GM18907 (cell line): Measurements from ENCODE around the gene TJP3.
A peak's percentile ranks its signal among the peaks of the same experiment; 100 is the strongest.
"Not testable (repeated sequence)": the region's sequence is repeated elsewhere in the genome, so short reads cannot be mapped to it uniquely, and the experiment has no call there.

Experiments used
- ATAC-seq: cut with Tn5 transposase; IDR thresholded peaks from one replicate; pipeline ENCODE4 v1.9.1; 2021; ENCODE audit warnings: mild to moderate bottlenecking, moderate library complexity; ENCODE audit not compliant: unreplicated experiment

TJP3 gene

DNA sequence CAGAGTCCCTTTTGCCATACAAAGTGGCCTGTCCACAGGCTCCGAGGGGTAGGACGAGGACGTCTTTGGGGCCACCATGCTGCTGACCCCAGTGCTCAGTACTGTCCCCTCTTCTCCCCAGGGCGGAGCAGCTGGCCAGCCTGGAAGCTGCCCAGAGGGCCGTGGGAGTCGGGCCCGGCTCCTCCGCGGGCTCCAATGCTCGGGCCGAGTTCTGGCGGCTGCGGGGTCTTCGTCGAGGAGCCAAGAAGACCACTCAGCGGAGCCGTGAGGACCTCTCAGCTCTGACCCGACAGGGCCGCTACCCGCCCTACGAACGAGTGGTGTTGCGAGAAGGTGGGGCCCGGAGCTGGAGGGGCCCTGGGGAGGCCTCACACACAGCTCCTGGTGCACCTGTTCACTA, 32.2 kb downstream of the TJP3 start:
- no peak for ATAC-seq

DNA sequence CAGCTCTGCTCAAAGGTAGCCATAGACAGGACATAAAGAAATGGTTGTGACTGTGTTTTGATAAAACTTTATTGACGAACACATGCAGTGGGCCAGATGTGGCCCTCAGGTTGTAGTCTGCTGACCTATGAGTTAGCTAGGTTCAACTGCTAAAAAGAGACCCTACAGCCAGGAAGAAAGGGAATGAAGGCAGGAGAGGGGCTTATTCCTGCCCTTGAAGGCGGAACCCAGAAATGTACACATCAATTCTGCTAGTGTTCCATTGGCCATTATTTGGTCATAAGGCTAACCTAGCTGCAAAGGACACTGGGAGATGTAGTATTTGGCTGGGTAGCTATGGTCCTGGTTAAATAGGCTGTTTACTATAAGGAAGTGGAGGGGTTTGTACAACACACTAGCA, 35.3 kb downstream of the TJP3 start:
- no peak for ATAC-seq

DNA sequence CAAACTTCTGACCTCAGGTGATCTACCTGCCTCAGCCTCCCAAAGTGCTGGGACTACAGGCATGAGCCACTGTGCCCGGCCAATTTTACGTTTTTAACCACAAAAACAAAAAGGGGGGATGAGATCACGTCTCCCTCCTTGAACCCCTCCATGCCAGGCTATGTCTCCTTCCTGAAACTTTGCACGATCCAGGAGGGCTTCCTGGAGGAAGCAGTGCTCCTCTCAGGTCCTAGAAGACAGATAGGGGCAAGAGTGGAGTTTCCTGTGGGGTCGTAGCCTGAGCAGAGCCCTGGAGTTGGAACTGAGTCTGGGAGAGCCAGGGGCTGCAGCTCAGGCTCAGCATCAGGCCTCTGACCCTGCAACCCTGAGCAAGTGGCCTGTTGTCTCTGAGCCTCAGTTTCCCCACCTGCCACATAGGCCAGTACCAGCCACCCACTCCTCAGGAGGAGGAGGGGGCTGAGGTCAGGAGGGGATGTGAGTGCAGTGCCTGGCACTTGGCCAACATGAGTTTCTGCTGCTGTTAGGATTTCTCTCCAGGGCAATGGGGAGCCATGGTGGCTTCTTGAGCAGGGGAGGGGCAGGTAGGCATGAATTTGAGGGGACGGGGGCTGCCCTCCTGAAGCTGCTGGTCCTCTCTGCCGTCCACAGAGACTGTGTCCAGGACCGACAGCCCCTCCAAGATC, 37.3 kb downstream of the TJP3 start:
- ATAC-seq, result no peak

DNA sequence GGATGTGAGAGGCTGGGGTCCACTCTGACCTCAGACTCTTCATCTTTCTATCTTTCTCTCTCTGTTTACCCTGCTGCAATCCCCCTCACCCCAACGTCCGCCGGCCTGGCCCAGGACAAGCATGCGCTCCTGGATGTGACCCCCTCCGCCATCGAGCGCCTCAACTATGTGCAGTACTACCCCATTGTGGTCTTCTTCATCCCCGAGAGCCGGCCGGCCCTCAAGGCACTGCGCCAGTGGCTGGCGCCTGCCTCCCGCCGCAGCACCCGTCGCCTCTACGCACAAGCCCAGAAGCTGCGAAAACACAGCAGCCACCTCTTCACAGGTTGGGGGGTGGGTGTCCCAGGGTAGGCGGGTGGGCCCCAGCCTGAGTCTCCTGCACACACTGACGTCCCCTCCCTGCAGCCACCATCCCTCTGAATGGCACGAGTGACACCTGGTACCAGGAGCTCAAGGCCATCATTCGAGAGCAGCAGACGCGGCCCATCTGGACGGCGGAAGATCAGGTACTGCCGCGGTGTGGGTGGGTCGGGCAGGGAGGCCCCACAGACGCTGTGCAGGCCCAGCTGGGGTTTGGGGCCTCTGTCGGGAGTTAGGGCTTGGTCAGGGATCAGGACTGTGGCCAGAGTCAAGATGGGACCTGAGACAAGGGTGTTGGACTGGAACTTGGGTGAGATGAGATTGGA, 38.3 kb downstream of the TJP3 start:
- ATAC-seq, result no peak

DNA sequence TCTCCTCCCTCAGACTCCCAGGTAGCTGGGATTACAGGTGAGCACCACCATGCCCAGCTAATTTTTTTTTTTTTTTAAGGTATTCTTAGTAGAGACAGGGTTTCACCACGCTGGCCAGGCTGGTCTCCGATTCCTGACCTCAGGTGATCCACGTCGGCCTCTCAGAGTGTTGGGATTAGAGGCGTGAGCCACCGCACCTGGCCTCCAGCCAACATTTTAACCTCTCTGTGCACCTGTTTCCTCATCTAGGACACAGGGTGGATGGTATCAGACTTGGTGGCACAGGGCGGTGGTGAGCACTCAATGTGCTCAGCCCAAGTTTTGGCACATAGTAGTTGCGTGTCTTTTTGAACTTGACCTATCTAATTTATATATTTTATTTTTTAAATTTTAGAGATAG, 40.8 kb downstream of the TJP3 start:
- ATAC-seq, result no peak

DNA sequence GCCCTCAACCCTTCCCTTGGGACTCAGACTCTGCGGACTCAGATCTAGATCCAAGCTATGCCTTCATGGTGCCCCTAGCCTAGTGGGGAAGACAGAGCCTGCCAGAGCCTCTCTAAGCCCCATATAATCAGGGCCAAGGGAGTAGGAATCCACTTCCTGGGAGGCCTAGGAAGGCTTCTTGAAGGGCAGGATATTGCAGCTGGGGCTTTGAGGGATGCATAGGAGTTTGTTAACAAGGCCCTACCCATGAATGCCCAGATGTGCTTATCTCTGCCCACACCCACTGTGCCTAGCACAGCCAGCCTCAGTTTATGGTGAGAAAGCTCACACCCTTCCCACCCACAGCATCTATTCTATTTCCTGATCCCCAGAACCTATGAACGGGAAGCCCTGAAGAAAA, 42.0 kb downstream of the TJP3 start:
- ATAC-seq, result no peak

DNA sequence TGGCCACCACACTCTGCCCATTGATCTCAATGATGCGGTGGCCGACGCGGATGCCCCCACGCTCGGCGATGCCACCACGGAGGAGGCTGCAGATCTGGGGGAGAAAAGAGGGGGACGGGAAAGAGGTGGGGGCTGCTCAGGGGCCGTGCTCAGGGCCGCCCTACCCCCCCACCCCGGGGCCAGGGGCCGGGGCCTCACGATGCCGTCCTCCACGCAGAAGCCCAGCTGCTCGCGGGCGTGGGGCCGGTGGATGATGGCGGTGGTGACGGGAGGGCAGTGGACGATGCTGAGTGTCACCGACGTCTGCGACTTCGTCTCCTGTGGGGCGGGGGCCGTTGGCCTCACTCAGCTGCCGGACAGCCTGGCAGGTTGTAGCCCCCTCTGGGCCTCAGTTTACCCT, 43.1 kb downstream of the TJP3 start:
- ATAC-seq, result no peak

DNA sequence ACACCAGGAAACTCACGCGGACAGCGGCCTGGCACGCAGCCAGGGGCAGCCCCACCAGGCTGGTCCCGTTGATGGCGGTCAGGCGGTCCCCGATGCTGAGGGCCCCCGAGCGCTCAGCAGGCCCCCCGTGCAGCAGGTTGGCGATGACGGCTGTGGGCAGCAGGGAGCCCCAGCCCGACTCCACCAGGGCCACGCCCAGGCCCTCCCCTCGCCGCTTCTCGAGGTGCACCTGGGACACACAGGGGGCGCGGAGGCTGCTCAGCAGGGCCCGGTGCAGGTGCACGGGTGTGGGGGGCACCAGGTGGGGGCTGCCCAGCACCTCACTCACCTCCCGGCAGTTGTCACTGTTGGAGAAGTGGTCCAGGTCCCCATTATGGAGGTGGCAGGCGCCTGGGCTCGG, 44.3 kb downstream of the TJP3 start:
- ATAC-seq, result no peak

DNA sequence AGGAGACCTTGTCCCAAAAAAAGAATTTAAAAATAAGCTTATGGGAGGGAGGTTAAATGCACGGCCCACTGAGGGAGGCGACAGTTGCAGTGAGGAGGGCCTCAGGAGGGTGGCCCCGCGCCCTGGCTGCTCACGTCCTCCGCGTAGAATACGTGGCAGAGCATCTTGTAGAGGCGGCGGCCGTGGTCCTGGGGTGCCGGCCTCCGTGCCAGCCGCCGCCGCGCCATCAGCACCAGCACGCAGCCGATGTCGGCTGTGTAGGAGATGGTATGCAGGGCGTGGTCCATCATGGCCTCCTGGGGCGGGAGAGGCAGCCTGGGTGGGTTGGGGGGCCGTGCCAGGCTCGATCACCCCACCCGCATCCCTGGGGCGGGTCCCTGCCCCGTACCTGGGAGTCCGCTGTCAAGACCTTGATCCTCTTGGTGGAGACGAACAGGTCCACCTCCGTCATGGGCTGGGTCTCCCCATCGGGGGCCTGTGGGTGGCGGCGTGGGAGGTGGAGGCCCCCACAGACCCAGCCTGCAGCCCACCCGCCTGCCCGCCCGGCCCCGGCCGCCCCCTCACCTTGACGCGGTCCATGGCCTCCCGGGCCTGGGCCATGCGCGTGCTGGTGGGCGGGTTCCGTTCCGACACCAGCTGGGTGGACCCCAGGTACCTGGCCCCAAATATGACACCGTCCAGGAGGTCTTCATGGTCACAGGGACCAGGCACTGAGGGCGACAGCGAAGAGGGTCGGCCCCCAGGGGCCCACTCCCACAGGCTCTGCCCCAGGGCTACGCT, 45.6 kb downstream of the TJP3 start:
- no peak for ATAC-seq

DNA sequence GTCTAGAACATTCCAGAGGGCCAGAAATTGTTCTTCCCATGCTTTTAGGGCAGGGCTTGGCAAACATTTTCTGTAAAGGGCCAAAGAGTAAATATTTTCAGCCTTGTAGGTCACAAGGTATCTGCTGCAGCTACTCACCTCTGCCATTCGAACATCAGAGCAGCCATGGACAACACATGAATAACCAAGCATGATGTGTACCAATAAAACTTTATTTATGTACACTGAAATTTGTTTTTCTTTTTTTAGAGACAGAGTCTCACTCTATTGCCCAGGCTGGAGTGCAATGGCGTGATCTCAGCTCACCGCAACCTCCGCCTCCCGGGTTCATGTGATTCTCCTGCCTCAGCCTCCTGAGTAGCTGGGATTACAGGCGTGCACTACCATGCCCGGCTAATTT, 49.5 kb downstream of the TJP3 start:
- ATAC-seq, result not testable (repeated sequence)

DNA sequence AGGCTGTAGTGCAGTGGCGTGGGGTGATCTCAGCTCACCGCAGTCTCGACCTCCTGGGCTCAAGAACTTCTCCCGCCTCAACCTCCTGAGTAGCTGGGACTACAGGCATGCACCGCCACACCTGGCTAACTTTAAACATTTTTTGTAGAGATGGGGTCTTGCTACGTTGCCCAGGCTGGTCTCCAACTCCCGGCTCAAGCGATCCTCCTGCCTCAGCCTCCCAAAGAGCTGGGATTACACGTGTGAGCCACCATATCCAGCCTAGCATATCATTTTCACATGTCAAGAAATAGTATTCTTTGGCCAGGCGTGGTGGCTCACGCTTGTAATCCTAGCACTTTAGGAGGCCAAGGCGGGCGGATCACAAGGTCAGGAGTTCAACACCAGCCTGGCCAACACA, 50.1 kb downstream of the TJP3 start:
- ATAC-seq, result not testable (repeated sequence)

DNA sequence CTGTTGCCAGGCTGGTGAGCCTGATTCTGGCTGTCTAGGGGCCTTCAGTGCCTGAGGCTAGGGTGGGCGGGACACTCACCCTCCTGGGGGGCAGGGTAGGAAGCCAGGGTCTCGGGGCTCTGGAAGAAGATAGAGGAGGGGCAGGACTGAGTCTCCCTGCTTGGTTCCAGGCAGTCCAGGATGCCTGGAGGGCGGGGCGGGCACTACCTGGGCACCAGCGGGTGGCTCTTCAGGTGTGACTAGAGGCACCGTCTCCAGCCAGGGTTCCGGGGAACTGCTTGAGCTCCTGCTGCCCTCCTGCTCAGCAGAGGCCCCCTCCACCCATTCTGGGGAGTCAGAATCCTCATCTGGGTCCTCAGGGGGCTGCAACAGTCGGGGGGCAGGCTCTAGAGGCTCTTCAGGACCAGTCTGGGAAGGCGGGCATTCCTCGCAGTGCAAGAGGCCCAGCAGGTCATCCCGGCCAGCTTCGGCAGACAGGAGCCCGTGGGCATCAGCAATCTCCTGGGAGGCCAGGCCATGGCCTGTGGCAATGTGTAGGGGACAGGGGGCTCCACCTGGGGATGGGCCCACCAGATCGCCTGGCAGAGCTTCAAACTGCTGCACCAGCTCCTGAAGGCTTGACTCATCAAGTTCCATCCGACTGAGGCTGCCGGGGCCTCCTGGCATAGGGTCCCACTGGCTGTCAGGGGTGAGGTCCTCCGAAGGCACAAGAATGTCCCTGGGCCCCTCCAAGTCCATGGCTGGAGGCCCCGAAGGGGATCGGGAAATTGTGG, 51.5 kb downstream of the TJP3 start:
- no peak for ATAC-seq

DNA sequence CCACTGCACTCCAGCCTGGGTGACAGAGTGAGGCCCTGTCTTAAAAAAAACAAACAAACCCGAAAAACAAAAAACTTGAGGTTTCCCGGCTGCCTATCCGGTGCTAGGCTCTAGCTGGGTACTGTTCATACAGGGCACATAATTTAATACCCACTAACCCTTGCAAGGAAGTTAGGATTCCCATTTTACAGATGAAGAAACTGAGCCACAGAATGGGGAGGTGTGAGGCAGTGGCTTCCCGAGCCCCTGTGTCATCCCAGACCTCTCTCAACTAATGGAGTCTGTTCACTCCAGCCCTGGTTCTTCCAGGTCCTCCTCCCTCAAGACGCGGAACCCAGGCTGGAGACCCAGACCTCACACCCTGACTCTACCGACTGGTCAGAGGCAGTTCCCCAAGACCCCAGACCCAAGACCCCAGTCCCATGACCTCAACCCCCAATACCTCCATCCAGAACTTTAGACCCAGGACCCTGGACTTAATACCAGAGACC, 52.7 kb downstream of the TJP3 start:
- ATAC-seq, result no peak

DNA sequence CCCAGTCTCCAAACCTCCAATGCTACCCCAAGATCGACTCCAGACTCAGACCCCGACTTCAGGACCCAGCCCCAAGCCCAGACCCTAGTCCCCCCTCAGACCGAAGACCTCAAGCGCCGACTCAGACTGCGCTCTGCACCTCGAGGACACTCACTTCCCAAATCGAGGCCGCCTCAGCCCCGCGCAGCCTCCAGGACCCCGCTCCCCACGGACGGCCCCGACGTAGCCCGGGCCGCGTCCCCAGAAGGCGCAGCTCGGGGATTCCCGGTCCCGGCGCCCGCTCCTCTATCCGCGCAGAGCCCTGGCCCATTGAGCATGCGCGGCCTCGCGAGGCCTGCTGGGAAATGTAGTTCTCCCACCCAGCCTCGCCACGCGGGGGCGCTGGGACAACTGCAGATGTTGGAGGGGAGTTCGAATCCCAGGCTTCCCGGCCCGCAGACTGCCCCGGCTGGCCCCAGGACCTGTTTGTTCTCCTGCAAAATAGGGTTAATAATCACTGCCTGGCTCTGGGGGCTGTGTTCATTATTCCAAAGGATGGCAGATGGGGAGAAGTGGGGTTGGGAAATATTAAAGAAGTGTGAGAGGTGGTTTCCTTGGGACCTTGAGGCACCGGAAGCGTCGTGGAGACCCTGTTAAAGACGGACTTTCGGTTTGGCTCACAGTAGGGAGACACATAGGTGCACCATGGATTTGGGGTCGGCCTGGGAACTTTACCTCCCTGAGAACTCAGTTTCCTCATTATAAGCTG, 53.4 kb downstream of the TJP3 start, which contains the start of gene APBA3:
Gene APBA3, minus strand, starts transcription at position 311 of the 748 bp plus-strand sequence. CDS start 1,428 bp downstream, outside the sequence.
- peak; percentile 50 for ATAC-seq

DNA sequence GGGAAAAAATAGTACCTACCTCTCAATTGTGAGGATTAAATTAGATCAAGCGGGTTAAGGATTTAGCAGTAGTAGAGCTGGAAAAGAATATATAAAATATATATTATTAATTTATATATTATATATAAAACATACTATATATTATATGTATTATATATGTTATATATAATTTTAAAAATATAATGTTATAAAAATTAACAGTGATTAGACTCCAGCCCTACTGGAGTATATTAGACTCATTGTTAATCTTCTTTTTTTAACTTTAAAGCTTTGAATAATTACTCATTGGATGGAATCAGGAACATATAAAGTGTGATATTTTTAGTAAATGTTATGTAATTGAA, 53.9 kb downstream of the TJP3 start:
- ATAC-seq, result no peak

DNA sequence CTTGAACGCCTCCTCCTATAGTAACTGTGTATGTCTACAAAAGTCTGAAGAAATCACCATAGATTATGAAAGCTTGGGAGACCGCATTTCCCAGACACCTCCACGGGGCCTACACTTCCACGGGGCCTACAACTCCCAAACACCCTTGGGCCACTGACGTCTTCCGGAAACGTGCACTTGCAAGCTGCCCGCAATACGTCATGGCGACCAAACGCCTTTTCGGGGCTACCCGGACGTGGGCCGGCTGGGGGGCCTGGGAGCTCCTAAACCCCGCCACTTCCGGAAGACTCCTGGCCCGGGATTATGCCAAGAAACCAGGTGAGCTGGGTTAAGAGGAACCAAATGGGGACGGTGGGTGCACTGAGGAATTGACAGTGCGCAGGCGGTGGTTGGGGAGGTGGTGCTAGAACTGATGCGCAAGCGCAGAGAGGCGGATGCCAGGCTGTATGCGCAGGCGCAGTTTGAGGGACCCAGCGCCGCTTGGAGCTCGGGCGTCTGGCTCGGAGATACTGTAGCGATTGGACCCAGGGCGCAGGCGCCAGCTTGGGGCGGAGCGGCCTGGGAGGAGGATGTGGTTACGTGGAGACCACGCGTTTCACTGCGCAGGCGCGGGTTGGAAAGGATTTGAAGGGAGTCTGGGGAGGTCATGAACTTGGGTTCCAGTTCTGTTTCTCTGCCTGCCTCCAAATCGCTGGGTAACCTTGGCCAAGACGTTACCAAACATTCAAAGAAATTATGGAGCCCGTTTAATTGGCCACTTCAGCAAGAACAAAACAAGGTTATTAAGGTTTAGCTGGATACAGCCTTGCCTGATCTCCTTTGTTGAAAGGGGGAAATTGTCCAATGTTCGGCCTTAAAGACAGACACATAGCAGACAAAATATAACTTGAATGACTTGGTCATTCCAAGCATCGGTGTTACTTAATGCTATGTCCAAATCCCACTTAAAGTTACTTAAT, 54.6 kb downstream of the TJP3 start, which contains the start of gene MRPL54:
Gene MRPL54, plus strand, starts transcription at position 182 of the 959 bp plus-strand sequence. Its CDS starts 19 bp downstream, at position 201.
- ATAC-seq, result peak; percentile 69

DNA sequence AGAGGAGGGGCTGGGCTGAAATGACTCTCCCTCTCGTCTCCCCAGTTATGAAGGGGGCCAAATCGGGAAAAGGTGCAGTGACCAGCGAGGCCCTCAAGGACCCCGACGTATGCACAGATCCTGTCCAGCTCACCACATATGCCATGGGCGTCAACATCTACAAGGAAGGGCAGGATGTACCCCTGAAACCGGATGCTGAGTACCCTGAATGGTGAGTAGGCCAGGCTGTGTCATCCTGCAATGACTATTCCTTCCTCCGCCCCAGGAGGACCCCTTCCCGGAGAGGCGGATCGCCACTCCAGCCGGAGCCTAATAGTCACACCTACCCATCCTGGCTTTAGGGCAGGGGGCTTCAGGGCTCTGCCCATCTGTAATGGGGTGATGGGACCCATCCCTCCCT, 56.9 kb downstream of the TJP3 start:
- ATAC-seq, result no peak

DNA sequence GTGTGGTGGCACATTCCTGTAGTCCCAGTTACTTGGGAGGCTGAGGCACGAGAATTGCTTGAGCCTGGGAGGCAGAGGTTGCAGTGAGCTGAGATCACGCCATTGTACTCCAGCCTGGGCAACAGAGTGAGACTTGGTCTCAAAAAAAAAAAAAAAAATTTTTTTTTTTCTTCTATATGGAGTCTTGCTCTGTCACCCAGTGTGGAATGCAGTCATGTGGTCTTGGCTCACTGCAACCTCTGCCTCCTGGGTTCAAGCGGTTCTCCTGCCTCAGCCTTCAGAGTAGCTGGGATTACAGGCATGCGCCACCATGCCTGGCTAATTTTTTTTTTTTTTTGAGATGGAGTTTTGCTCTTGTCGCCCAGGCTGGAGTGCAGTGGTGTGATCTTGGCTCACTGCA, 57.6 kb downstream of the TJP3 start:
- not testable (repeated sequence) for ATAC-seq

DNA sequence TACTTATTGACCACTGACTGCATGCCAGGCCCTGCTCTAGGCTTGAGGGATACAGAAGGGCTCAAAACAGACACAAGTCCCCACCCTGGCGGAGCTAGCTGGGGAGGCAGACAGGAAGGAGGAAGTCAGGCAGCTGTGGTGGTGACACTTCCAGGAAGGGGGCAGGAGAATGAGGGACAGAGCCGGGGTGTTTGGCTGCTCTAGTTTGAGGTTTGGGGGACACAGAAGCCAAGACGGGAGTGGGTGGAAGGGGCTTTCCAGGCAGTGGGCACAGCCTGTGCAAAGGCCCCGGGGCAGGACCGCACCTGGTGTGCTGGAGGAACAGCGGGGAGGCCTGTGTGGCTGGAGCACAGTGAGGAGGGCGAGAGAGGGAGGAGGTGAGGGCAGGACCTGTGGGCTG, 58.3 kb downstream of the TJP3 start:
- ATAC-seq, result no peak
